ENCODE data around the gene AMPH.
A peak's percentile ranks its signal among the peaks of the same experiment; 100 is the strongest.
"Not testable (repeated sequence)": the region's sequence is repeated elsewhere in the genome, so short reads cannot be mapped to it uniquely, and the experiment has no call there.

Gene AMPH

GRCh38 chr7:38363379-38363778 lies 267.8 kb downstream of the AMPH start:
- not testable (repeated sequence) for H3K36me3 ChIP-seq (ENCODE audit: low read length); H3K4me3 ChIP-seq (ENCODE audit: insufficient read depth, low read length, poor library complexity, severe bottlenecking)

GRCh38 chr7:38362611-38363237 lies 268.4 kb downstream of the AMPH start:
- H3K79me2 ChIP-seq (ENCODE audit: insufficient read depth, low read length); H3K36me3 ChIP-seq (ENCODE audit: low read length); H4K20me1 ChIP-seq (ENCODE audit: low read depth, low read length); H3K9me3 ChIP-seq (ENCODE audit: insufficient read depth, low read length); H3F3A ChIP-seq (ENCODE audit: insufficient read depth); H3K4me3 ChIP-seq (ENCODE audit: insufficient read depth, low read length, poor library complexity, severe bottlenecking); H3K9me2 ChIP-seq (replicated peaks; ENCODE audit: insufficient read depth, low read length); H3K27me3 ChIP-seq (ENCODE audit: low read length): not testable (repeated sequence)
- Histone ChIP-seq H3K9ac (ENCODE audit: low read length) (peak overlapping the region; percentile 26; the same call in 1 of the 2 replicates), H3K27ac (ENCODE audit: low read depth, low read length) (peak overlapping the region; percentile 53), H2AFZ (ENCODE audit: low read depth, low read length, severe bottlenecking) (peak overlapping the region; percentile 46), H3K4me2 (ENCODE audit: low read depth, low read length, poor library complexity, severe bottlenecking) (peak overlapping the region; percentile 49)

More at GRCh38 chr7:38363379-38363778, 267.8 kb downstream of the AMPH start:
- not testable (repeated sequence) for H2AFZ ChIP-seq (ENCODE audit: low read depth, low read length, severe bottlenecking); H3K79me2 ChIP-seq (ENCODE audit: insufficient read depth, low read length); H3K9me2 ChIP-seq (replicated peaks; ENCODE audit: insufficient read depth, low read length); H3K9me3 ChIP-seq (ENCODE audit: insufficient read depth, low read length); H4K20me1 ChIP-seq (ENCODE audit: low read depth, low read length); H3F3A ChIP-seq (ENCODE audit: insufficient read depth); H3K9ac ChIP-seq (ENCODE audit: low read length); H3K27me3 ChIP-seq (ENCODE audit: low read length)
- Histone ChIP-seq H3K27ac (ENCODE audit: low read depth, low read length) (peak overlapping the region; percentile 53; the same call in 1 of the 2 replicates), H3K4me2 (ENCODE audit: low read depth, low read length, poor library complexity, severe bottlenecking) (peak overlapping the region; percentile 49)
- peak; percentile 68 for TF ChIP-seq CTCF (IDR thresholded peaks at IDR 0.05; ENCODE audit: insufficient read depth, low read length, poor library complexity, severe bottlenecking)

GRCh38 chr7:38360776-38361175 lies 270.4 kb downstream of the AMPH start:
- no peaks in the 10 kb centered on the region for H3K9me3 ChIP-seq (ENCODE audit: insufficient read depth, low read length)
- no peak overlapping the region for H3K27ac ChIP-seq (ENCODE audit: low read depth, low read length)
- TF ChIP-seq CTCF (IDR thresholded peaks at IDR 0.05; ENCODE audit: insufficient read depth, low read length, poor library complexity, severe bottlenecking) = no peak
- TF ChIP-seq EZH2phosphoT487 (conservative IDR thresholded peaks at IDR 0.05; ENCODE audit: low read length) = no peak
- no peaks in the 10 kb centered on the region for H3K36me3 ChIP-seq (ENCODE audit: low read length)
- H4K20me1 ChIP-seq (ENCODE audit: low read depth, low read length) = no peaks in the 10 kb centered on the region
- peak overlapping the region; percentile 60 for H3K4me2 ChIP-seq (ENCODE audit: low read depth, low read length, poor library complexity, severe bottlenecking)
- no peak overlapping the region for H3K4me3 ChIP-seq (ENCODE audit: insufficient read depth, low read length, poor library complexity, severe bottlenecking)
- 0 out of 2 replicates have a peak overlapping the region, but pooled peaks have one; percentile 41 for H3K9ac ChIP-seq (ENCODE audit: low read length)
- H2AFZ ChIP-seq (ENCODE audit: low read depth, low read length, severe bottlenecking) = no peak overlapping the region
- no peaks in the 10 kb centered on the region for H3K9me2 ChIP-seq (replicated peaks; ENCODE audit: insufficient read depth, low read length)
- H3F3A ChIP-seq (ENCODE audit: insufficient read depth) = 0 out of 2 replicates have a peak, but pooled peaks cover 4% of the 10 kb centered on the region
- no peaks in the 10 kb centered on the region for H3K27me3 ChIP-seq (ENCODE audit: low read length)
- H3K79me2 ChIP-seq (ENCODE audit: insufficient read depth, low read length) = peaks cover 3% of the 10 kb centered on the region; the same call in 1 of the 2 replicates

- not testable (repeated sequence) for H3K27me3 ChIP-seq (ENCODE audit: low read length); H3K79me2 ChIP-seq (ENCODE audit: insufficient read depth, low read length); H4K20me1 ChIP-seq (ENCODE audit: low read depth, low read length); H3K9me2 ChIP-seq (replicated peaks; ENCODE audit: insufficient read depth, low read length); H3F3A ChIP-seq (ENCODE audit: insufficient read depth); H3K9me3 ChIP-seq (ENCODE audit: insufficient read depth, low read length); H3K36me3 ChIP-seq (ENCODE audit: low read length)
- peak overlapping the region; percentile 48 for H3K4me3 ChIP-seq (ENCODE audit: insufficient read depth, low read length, poor library complexity, severe bottlenecking)
- H3K27ac ChIP-seq (ENCODE audit: low read depth, low read length) = peak overlapping the region; percentile 29
- H3K4me2 ChIP-seq (ENCODE audit: low read depth, low read length, poor library complexity, severe bottlenecking) = peak overlapping the region; percentile 60
- TF ChIP-seq CTCF (IDR thresholded peaks at IDR 0.05; ENCODE audit: insufficient read depth, low read length, poor library complexity, severe bottlenecking) = peak; percentile 25
- H2AFZ ChIP-seq (ENCODE audit: low read depth, low read length, severe bottlenecking) = peak overlapping the region; percentile 97
- H3K9ac ChIP-seq (ENCODE audit: low read length) = peak overlapping the region; percentile 51
Measured at GRCh38 chr7:38359071-38359601, 272.0 kb downstream of the AMPH start.

- H3K9me2 ChIP-seq (replicated peaks; ENCODE audit: insufficient read depth, low read length); H3K79me2 ChIP-seq (ENCODE audit: insufficient read depth, low read length); H4K20me1 ChIP-seq (ENCODE audit: low read depth, low read length); H3F3A ChIP-seq (ENCODE audit: insufficient read depth); H3K9me3 ChIP-seq (ENCODE audit: insufficient read depth, low read length); H3K36me3 ChIP-seq (ENCODE audit: low read length); H3K27me3 ChIP-seq (ENCODE audit: low read length): not testable (repeated sequence)
- H3K27ac ChIP-seq (ENCODE audit: low read depth, low read length) = peak overlapping the region; percentile 21
- peak overlapping the region; percentile 48 for H3K4me3 ChIP-seq (ENCODE audit: insufficient read depth, low read length, poor library complexity, severe bottlenecking)
- H2AFZ ChIP-seq (ENCODE audit: low read depth, low read length, severe bottlenecking) = peak overlapping the region; percentile 97
- peak overlapping the region; percentile 51 for H3K4me2 ChIP-seq (ENCODE audit: low read depth, low read length, poor library complexity, severe bottlenecking)
- peak overlapping the region; percentile 51 for H3K9ac ChIP-seq (ENCODE audit: low read length)
Measured at GRCh38 chr7:38358273-38358831, 272.8 kb downstream of the AMPH start.

All from SU-DHL-6 (cell line).